Measurements from ENCODE around the gene SGMS1. TPM values are rescaled to one million over a fixed set of nuclear protein-coding genes. Genes with fewer than 3 reads are reported as not detected.

The SGMS1 gene
- total RNA-seq, 1 donor: 30.2 TPM

DNA sequence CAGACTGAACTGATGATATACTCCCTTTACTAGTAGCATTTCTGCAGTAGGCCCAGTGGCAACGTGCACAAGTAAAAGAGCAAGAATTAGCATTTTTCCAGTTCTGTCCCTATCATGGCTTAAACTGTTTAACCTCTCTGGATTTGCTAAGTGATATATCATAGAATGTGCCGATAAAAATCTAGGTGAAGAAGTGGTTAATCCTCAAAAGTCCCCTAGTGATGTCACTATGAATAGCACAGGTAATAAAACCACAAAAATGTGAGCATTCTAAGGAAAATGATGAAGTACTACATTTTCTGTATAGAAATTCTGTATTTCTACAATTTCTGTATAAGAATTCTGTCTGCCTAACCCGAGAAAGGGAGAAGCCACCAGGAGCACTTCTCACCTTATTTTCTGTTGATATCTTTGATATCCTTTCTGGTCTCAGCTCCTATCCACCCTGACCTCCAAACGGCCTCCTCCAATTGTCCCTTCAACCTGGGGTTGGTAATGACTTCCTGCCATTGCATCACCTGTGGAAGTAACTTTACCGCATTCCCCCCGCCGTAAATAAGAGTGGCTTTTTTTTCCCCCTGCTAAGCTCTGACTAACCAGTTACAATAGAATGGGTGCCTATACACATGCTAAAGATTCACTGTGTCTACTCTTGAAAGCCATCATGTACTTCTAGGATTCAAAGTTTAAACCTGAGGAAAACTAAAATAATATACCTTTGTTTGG lies 216.5 kb downstream of the SGMS1 start:
- no peak for DNase-seq (ENCODE audit: low read depth in 2 of 3, low spot score in 2 of 3)

DNA sequence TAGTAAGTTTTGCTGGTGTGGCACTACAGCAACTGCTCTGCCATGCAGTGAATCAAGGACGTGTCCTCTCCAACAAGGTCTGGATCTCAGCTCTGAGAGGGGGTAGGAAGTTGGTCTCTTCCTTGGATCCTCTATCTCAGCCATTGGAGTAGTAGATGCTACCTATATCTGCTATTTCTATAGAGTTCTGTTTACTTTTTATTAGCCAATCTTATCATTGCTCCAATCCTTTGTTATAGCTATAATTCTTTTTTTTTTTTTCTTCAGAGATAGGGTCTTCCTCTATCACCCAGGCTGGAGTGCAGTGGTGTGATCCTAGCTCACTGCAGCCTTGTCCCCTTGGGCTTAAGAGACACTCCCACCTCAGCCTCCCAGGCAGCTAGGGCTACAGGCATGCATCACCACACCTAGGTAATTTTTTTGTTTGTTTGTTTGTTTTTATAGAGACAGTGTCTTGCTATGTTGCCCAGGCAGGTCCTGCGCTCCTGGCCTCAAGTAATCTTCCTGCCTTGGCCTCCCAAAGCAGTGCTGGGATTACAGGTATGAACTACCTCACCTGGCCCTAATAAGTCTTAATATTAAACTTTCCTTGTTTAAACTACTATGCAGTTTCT lies 217.2 kb downstream of the SGMS1 start:
- DNase-seq (ENCODE audit: low read depth in 2 of 3, low spot score in 2 of 3): no peak

DNA sequence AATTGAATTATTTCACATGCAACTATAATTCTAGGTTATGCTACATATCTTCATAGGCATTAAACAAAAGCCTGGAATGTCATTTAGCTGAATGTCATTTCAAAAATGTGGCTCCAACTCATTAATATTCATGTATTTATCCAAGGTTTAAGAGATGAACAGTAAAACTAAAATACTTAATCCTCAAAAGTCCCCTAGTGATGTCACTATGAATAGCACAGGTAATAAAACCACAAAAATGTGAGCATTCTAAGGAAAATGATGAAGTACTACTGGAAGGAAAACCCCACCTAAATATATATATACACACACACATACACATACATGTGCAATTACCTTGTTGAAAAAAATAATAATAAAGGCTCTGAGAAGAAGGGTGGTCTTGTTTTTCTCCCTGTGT lies 218.0 kb downstream of the SGMS1 start:
- no peak for DNase-seq (ENCODE audit: low read depth in 2 of 3, low spot score in 2 of 3)

DNA sequence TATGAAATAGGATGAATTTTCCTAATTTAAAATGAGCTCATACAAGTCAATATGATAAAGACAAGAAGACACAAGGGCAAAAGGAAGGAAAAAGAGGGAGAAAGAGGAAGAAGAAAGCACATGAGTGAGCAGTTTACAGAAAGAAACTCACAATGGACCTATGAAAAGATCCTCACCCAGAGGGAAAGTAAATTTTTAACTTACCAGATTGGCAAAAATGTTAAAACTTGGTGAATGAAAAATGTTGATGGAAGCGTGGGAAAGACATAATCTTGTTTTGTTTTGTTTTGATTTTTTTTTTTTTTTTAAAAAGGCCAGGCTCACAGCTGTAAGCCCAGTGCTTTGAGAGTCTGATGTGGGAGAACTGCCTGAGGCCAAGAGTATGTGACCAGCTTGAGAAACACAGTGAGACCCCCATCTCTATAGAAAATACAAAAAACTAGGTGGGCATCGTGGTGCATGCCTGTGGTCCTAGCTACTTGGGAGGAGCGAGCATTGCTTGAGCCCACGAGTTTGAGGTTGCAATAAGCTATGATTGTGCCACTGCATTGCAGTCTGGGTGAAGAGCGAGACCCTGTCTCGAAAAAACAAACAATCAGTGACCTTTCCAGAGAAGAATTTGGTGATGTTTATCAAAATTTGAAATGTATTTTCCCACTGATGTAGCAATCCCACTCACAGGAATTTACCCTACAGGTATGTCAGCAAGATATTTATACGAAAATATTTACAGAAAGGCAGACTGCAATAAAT lies 219.6 kb downstream of the SGMS1 start:
- no peak for DNase-seq (ENCODE audit: low read depth in 2 of 3, low spot score in 2 of 3)

DNA sequence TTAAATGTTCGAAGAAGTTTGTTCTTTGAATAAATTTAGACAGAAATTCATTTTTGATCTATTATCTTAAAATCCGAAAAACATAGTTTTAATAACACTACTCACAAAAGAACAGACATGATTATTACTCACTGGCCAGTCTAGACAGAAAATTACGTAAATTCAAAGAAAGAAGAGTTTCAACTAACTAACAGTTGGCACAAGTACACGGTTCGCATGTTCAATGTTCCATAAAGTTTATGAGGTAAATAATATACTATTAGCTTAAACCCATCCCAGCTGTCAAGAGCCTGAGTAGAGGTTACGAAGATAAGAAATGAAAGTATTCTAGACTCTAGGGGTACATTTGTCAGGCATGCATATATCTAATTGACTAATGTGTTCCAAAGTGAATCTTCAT lies 220.7 kb downstream of the SGMS1 start:
- DNase-seq (ENCODE audit: low read depth in 2 of 3, low spot score in 2 of 3): no peak

DNA sequence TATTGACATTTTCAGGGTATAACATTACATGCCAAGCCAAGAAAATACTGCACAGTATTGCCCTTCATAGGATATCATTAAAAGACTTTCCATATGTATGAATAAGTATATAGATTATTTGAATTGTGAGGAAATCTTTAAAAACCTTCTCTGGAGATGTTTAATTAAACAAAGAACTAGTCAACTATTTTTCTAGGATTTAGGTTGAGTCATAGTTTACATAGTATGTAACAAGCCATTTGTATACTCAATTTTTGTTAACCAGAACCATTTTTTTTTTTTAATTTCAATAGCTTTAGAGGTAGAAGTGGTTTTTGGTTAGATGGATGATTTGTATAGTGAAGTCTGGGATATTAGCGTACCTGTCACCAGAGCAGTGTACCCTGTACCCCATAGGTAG lies 221.3 kb downstream of the SGMS1 start:
- DNase-seq (ENCODE audit: low read depth in 2 of 3, low spot score in 2 of 3): no peak

DNA sequence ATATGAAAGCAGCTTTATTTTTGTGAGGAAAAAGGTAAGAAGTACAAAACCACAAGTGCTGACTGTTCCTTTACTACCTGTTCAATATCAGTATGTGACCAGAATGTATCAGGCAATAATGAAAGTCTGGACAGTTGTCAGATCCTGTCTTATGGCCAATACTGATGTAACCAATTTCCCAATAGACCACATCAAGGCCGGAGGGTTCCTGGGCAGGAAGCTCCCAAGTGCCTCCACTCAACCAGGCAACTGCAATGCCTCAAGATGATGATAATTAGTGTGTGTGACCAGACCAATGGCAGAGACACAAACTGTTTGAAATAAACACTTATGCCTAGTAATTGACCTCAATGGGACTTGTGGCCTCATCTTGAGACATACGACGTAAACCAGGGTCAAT lies 223.1 kb downstream of the SGMS1 start:
- DNase-seq (ENCODE audit: low read depth in 2 of 3, low spot score in 2 of 3): no peak

DNA sequence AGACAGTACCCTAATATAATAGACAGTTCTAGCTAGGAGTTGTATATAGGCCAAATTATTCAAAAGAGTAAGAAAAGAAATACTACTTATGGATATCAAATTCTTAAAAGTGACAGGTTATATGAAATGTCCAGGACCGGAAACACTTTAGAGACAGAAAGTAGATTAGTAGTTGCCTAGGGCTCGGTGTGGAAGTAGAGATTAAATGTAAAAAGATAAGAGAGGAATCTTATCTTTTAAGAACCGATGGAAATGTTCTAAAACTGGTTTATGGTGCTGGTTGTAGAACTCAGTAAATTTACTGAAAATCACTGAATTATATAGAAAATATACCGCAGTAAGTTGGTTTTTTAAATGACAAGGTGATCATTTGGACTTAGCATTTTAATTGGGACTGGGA lies 224.9 kb downstream of the SGMS1 start:
- DNase-seq (ENCODE audit: low read depth in 2 of 3, low spot score in 2 of 3): no peak

DNA sequence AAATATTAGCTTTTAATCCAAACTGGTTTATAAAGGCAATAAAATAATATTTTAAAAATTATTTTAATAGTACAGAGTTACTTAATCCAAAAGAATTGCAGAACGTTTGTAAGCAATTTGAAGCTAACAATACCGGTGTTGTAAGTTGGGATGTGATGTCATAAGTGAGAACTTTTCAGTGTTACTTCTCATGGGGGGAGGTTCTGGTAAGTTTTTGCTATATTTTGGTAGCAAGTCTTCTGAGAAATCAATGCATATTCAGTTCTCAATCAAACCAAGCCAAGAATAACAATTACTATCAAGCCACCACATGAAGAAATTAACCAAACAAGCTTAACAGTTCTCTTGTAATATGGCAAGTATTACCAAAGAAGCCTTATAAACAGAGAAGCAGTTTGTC lies 225.4 kb downstream of the SGMS1 start:
- no peak for DNase-seq (ENCODE audit: low read depth in 2 of 3, low spot score in 2 of 3)

DNA sequence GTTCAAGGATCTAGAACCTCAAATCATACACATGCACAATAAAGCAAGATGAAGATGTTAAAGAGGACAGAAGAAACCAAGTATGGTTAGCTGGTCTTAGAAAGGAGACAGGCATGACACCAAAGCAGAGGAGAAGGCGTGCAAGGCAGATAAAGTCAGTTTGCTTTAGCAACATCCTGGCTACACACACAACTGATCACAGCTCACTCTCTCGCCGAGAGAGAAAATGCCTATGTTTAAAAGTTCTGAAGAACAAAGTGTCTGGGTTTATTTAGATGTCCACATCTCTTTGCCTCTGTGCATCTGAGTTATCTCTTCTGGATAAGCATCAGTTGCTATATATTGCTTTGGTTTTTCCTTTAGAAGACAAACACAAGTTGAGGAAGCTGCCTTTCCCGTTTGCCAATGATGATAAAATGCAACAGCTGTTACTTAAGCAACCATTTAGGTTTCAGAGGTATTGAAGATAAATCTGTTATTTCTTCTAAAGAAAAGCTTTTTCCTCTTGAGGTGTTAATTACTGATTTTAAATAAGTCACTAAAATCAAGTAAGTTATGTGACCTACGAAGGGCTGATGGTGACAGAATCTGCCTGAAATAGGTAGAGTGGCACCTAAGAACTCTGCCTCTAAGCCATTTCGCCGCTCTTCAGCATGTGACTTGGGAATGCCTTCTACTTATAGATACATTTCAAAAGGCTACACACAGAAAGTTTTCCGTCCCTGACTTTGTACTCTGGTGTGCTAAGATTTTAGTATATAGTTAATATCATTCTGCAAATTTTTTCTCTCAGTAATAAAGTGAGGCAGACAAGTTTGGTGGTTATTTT lies 226.2 kb downstream of the SGMS1 start:
- DNase-seq (ENCODE audit: low read depth in 2 of 3, low spot score in 2 of 3): no peak

DNA sequence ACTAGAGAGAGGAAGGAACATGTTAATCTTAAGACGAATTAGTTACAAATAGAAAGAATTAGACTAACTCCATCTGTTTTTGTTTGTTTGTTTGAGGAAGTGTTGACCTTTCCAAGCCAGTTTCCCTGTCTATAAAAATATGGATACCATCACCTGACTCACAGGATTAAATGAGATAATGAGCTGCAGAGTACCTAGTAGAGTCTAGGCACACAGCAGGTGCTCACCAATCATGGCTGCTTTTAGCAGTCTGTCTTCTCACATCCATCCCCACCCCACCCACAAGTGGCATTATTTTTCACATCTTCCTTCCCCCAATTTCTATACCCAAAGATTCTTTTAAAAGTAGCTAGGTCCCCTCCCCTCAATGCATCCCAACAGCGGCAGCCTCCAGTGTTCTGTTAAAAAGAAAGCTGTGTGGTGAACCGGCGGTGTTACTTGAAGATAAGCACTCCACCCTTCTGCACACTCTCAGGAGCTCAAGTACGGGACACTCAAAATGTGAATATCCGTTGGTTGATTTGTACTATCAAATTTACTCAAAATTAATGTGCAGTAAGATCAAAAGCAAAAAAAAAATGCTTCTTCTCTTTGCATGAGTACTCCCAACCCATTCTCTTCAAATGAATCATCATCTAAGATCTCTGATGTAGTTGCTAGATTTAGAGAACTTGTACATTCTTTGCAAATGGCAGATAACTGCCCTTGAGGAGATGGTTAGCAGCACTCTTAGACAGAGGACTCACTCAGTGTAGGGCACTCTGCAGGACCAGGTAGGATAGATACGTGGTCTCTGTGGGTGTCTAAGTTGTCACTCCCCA lies 227.1 kb downstream of the SGMS1 start:
- no peak for DNase-seq (ENCODE audit: low read depth in 2 of 3, low spot score in 2 of 3)

DNA sequence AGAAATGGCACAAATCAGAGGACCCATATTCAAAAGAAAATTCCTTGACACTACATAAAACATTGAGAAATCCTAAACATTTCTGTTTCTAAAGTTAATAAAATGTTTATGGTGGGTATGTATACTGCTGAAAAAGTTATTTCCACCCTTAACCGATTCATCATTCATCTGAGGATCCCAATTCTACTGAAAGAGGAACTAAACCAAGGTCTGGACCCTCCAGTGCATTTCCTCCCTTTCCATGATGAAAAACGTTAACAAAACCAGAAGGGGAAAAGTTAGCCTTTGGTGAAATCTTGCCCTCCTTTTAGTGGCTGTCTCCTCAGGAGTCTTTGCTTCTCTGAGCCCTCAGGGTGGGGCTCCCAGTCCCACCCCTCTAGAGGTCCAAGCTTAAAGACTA lies 227.9 kb downstream of the SGMS1 start:
- DNase-seq (ENCODE audit: low read depth in 2 of 3, low spot score in 2 of 3): no peak

DNA sequence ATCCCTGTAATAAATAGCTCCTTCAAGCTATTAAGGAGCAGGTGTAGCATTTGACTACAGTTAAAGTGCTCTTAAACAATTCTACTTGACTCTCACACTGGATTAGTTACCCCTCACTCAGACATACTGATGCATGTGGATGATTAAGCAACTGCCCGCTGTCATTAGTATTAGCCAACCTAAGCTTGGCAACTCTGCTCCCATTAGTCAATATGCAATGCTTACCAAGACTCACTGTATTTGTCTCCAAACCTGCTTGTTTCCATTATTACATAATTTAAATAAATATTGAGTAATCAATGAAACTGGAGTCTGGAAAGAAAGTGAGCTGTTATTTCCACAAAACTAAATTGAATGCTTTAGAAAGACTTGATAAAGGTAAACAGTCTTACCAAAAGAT lies 228.5 kb downstream of the SGMS1 start:
- no peak for DNase-seq (ENCODE audit: low read depth in 2 of 3, low spot score in 2 of 3)

DNA sequence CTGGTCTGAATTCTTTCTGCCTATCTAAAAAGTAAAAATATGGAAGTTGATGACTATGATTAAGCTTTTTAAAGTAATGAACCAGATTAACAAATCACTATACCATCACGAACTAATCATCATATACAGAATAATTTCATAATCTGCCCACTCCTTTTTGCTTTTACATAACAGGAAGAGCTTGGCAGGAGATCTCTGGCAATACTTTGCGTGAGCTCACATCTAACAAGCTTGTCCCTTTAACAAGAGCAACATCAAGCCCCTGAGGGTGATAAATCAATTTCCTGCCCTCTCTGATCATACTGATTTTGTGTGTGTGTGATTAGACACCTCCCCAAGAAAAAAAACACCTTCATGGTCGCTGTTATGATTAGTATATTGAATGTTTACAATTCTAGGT lies 228.9 kb downstream of the SGMS1 start:
- no peak for DNase-seq (ENCODE audit: low read depth in 2 of 3, low spot score in 2 of 3)

DNA sequence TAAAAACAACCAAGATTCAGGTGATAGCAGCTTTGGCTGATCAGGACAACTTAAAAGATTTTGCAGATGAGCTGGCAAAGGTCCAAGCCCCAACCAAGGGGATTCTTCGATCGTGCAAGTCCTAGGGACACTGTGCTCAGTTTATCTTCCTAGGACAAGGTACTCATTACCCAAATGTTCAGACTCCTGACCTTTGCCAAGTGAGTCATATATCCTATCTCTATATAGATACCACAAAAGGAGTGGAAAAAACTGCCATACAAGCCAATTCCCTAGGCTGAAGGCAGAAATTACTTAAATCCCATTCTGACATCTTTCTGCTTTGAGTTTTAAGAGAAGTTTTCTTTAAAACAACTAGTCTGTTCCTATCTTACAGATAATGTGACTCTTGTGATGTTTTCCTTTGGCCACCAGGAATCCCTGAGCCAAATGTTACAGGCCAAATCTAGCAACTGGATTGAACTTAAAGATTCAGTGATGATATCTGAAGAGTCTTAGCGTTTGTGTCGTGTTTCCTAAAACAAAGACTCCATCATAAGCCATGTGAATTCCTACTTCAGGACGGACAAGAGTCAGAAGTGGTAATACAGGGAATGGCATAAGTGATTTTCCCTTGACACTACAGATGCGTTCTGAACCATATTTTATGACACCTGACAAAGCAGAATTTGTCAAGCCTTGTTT lies 229.8 kb downstream of the SGMS1 start:
- DNase-seq (ENCODE audit: low read depth in 2 of 3, low spot score in 2 of 3): no peak

DNA sequence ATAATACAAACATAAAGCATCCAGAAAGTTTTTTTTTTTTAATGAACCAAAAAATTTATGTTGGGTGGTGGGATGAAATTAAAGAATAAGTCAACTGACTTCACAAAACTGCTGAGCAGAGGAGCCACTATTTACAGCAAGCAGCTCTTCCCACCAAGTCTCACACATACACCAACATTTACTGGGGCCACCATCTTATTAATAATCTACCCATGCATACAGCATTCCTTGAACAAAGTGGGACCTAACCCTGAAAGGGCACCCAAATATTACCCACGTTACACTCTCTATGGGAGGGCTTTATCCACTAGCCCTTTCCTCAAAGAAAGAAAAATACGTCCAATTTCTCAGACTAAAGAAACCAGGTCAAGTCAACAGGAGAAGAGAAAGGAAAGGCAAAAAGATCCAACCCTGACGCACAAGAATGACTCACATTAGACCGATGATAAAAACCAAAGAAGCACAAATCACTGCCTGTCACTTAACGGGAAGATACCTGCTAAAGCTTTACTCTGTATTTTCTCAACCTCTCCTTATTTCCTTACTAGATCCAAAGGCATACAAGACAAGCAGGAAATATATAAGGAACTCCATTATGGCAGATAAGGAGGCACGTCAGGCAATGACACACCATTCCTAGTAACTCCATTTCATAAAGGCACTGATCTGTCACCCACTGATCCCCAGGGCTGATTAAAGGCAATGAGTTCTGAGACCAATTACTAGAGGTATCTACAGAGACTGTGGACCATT lies 230.6 kb downstream of the SGMS1 start:
- no peak for DNase-seq (ENCODE audit: low read depth in 2 of 3, low spot score in 2 of 3)

DNA sequence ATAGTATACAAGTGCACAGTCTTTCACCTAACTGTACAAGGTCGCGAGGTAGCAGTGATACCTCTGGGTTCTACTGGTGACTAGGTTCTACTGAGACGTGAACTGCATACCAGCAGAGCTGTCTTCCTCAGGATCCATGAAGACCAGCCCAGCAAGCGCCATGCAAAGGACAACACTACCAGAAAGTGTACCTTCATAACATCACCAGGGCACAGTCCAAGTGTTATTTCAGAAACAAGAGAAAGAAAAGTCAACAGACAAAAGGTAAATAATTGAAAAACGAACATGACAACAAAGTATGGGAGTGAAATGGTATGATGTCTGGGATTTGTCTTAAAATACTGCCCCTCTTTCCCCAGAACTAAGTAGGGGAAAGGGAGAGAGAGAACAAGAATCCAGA lies 231.3 kb downstream of the SGMS1 start:
- DNase-seq (ENCODE audit: low read depth in 2 of 3, low spot score in 2 of 3): no peak

DNA sequence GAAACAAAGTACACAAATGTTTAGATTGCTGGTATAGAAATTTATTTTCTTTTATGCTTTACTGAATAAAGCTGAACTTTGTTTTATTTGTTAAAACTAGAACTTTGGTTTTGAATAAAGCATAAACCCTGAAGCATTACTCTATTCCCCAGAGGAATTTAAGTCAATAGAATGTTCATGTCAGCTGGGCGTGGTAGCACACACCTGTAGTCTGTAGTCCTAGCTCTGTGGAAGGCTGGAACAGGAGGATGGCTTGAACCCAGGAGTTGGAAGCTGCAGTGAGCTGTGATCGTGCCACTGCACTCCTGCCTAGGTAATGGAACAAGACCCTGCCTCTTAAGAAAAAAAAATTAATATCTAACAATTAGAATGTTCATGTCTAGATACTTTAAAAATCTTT lies 233.5 kb downstream of the SGMS1 start:
- no peak for DNase-seq (ENCODE audit: low read depth in 2 of 3, low spot score in 2 of 3)

DNA sequence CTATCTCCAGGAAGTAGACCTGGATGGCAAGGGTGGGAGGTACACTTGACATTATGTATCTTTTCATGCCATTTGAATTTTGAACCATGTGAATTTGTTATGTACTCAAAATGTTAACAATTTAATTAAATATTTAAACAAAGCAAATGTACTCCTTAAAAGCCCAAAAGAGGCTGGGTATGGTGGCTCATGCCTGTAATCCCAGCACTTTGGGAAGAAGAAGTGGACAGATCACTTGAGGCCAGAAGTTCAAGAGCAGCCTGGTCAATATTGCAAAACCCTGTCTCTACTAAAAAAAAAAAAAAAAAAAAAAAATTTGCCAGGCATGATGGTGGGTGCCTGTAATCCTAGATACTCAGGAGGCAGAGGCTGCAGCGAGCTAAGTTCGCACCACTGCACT lies 235.6 kb downstream of the SGMS1 start:
- DNase-seq (ENCODE audit: low read depth in 2 of 3, low spot score in 2 of 3): no peak

All from hematopoietic multipotent progenitor cell (in vitro differentiated cells).